HepG2 (cell line): ENCODE results near the gene PIGO. TPM values are rescaled to one million over a fixed set of nuclear protein-coding genes. Genes with fewer than 3 reads are reported as not detected.

Experiments
- FOSL1 ChIP-seq: sonication (generic); formaldehyde crosslinking; IDR thresholded peaks from 2 replicates; pipeline ENCODE4 v1.9.0; 2021; ENCODE audit warnings: missing genetic modification reagents, borderline replicate concordance
- FOXJ3 ChIP-seq: sonication (generic); formaldehyde crosslinking; IDR thresholded peaks from 2 replicates; pipeline ENCODE4 v1.4.0; 2020; ENCODE audit warnings: missing genetic modification reagents, mild to moderate bottlenecking, borderline replicate concordance
- GPN1 ChIP-seq: sonication (generic); formaldehyde crosslinking; IDR thresholded peaks from 2 replicates; pipeline ENCODE4 v1.5.1; 2020; ENCODE audit warnings: missing genetic modification reagents, borderline replicate concordance
- HNF4A ChIP-seq: sonication (generic); formaldehyde crosslinking; IDR thresholded peaks from 2 replicates; pipeline ENCODE4 v1.4.0; 2020; ENCODE audit warnings: missing genetic modification reagents
- ISL2 ChIP-seq: sonication (generic); formaldehyde crosslinking; IDR thresholded peaks from 2 replicates; pipeline ENCODE4 v1.5.0; 2020; ENCODE audit warnings: missing genetic modification reagents
- JUN ChIP-seq: sonication (generic); formaldehyde crosslinking; IDR thresholded peaks from 2 replicates; pipeline ENCODE4 v1.4.0; 2020; ENCODE audit warnings: mild to moderate bottlenecking, missing genetic modification reagents
- KAT2B ChIP-seq: fragments of 150-350 bp; IDR thresholded peaks from 2 replicates; pipeline ENCODE4 v1.6.1; 2014; ENCODE audit warnings: low read depth, low read length, borderline replicate concordance
- KDM6A ChIP-seq: IDR thresholded peaks from 2 replicates; pipeline ENCODE4 v1.6.1; 2016; ENCODE audit warnings: low read depth
- NR1H2 ChIP-seq: sonication (generic); formaldehyde crosslinking; IDR thresholded peaks from 2 replicates; pipeline ENCODE4 v1.8.1; 2022; ENCODE audit warnings: low read depth, missing genetic modification reagents, borderline replicate concordance
- PAX8 ChIP-seq: sonication (generic); formaldehyde crosslinking; IDR thresholded peaks from 2 replicates; pipeline ENCODE4 v1.8.0; 2022; ENCODE audit warnings: mild to moderate bottlenecking, missing genetic modification reagents, borderline replicate concordance
- POLR2AphosphoS5 ChIP-seq: IDR thresholded peaks from 2 replicates; pipeline ENCODE4 v1.6.1; 2012; ENCODE audit warnings: low read depth, low read length
- REL ChIP-seq: sonication (generic); formaldehyde crosslinking; conservative IDR thresholded peaks from 2 replicates; pipeline ENCODE4 v1.8.0; 2022; ENCODE audit warnings: mild to moderate bottlenecking, missing genetic modification reagents, moderate library complexity
- SMAD3 ChIP-seq: sonication (generic); formaldehyde crosslinking; IDR thresholded peaks from 2 replicates; pipeline ENCODE4 v1.4.0; 2020; ENCODE audit warnings: missing genetic modification reagents
- ZFP62 ChIP-seq: sonication (generic); formaldehyde crosslinking; IDR thresholded peaks from 2 replicates; pipeline ENCODE4 v1.4.0; 2020; ENCODE audit warnings: missing genetic modification reagents
- ZNF614 ChIP-seq: IDR thresholded peaks from 2 replicates; pipeline ENCODE4 v1.6.1; 2018; ENCODE audit warnings: missing biosample characterization, missing genetic modification reagents, inconsistent platforms, borderline replicate concordance
- polyA plus RNA-seq, 8 experiments: library from polyadenylated mRNA; depleted of rRNA in 3 of 8; stranded (reverse) in 7 of 8; unstranded in 1 of 8; fragments of >200 nt; fragmentation: Illumina TruSeq in 4 of 8; extraction: Trizol in 4 of 8; gene quantifications; 2 replicates each; pipeline versions ENCODE4 v1.2.1 to v1.2.3, GENCODE V29; 2011 to 2016; ENCODE audit warnings: low read depth in 4 of 8, missing spikeins in 1 of 8, mixed read lengths in 1 of 8; ENCODE audit not compliant: insufficient read depth in 1 of 8
- total RNA-seq, 5 experiments: library from RNA; depleted of rRNA; stranded (reverse); fragments of >200 nt; fragmentation: Illumina TruSeq; extraction: Trizol; gene quantifications; 2 replicates each; pipeline ENCODE4 v1.2.3, GENCODE V29; 2016; ENCODE audit warnings: low read depth in 1 of 5
- TF ChIP-seq, protein P1 (sequence below): IDR thresholded peaks from 2 replicates; pipeline ENCODE4 v1.4.0; 2020; ENCODE audit warnings: mild to moderate bottlenecking, missing genetic modification reagents
- TF ChIP-seq, protein P2 (sequence below): sonication (generic); formaldehyde crosslinking; IDR thresholded peaks from 2 replicates; pipeline ENCODE4 v1.4.0; 2020; ENCODE audit warnings: mild to moderate bottlenecking, missing genetic modification reagents
- TF ChIP-seq, protein P3 (sequence below): IDR thresholded peaks from 2 replicates; pipeline ENCODE4 v1.6.1; 2016; ENCODE audit warnings: low read depth, control low read depth
- TF ChIP-seq, protein P4 (sequence below), 2 experiments: sonication (generic) in 1 of 2; formaldehyde crosslinking in 1 of 2; IDR thresholded peaks; 2 replicates each; pipeline versions ENCODE4 v1.5.1 to v1.6.1; 2011 to 2020; ENCODE audit warnings: borderline replicate concordance in 1 of 2, low read depth in 1 of 2, low read length in 1 of 2, mild to moderate bottlenecking in 1 of 2, missing genetic modification reagents in 1 of 2, moderate library complexity in 1 of 2

The PIGO gene
- total and polyA plus RNA-seq, 2 of the 13 experiments (the other 11 are each of a cell fraction or from before 2014, with no cell fraction given): 20.5 to 26.2 TPM

DNA sequence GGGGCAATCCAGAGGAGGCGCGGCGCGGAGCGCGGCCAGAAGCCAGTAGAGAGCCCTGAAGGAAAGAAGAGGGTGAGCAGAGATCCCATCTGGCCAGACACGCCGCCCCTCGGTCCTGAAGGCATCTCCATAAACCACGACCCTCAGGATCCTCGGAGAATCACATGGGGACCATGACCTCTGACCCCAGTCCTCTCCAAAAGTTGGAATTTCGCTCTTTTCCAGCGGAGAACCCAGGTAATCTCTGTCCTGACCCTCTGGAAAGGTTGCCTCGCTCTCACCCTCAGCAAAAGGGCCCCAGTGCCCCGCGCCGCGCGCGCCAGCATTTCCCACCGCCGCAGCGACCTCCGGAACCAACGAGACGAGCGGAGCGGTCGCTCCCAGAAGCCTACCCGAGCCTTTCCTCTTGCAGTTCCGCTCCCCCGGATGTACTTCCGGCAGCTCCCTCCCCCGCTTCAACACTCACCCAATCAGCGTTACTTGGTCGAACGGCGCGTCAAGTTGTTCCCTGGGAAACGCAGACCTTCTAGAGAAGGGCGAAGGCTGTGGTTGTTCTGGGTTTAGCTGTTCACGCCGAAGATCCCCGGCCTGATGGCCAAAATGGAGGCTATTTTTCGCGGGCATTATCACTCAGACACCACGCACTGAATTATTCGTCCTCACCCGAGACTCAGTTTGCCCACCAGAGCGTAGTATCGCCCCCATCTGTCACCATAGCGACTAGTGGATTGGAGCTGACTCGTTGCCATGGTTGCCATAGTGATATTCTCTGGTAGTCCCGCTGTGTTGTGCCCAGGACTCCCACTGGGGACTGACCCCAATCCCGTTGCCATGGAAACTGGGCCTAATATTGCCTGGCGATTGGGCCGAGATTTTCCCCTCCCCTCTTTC is 6.6 kb upstream of the PIGO start, which contains the start of gene STOML2 (continued):
- TF ChIP-seq, protein P1, sequence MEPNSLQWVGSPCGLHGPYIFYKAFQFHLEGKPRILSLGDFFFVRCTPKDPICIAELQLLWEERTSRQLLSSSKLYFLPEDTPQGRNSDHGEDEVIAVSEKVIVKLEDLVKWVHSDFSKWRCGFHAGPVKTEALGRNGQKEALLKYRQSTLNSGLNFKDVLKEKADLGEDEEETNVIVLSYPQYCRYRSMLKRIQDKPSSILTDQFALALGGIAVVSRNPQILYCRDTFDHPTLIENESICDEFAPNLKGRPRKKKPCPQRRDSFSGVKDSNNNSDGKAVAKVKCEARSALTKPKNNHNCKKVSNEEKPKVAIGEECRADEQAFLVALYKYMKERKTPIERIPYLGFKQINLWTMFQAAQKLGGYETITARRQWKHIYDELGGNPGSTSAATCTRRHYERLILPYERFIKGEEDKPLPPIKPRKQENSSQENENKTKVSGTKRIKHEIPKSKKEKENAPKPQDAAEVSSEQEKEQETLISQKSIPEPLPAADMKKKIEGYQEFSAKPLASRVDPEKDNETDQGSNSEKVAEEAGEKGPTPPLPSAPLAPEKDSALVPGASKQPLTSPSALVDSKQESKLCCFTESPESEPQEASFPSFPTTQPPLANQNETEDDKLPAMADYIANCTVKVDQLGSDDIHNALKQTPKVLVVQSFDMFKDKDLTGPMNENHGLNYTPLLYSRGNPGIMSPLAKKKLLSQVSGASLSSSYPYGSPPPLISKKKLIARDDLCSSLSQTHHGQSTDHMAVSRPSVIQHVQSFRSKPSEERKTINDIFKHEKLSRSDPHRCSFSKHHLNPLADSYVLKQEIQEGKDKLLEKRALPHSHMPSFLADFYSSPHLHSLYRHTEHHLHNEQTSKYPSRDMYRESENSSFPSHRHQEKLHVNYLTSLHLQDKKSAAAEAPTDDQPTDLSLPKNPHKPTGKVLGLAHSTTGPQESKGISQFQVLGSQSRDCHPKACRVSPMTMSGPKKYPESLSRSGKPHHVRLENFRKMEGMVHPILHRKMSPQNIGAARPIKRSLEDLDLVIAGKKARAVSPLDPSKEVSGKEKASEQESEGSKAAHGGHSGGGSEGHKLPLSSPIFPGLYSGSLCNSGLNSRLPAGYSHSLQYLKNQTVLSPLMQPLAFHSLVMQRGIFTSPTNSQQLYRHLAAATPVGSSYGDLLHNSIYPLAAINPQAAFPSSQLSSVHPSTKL: peak; percentile 50
- TF ChIP-seq ZFP62 (CRISPR knock-in tag) (0 out of 2 replicates have a peak, but pooled peaks have one; percentile 29), NR1H2 (CRISPR knock-in tag) (no peak), ISL2 (CRISPR knock-in tag) (peak; percentile 76; the same call in 1 of the 2 replicates), PAX8 (no peak), SMAD3 (peak; percentile 79; the same call in 1 of the 2 replicates), JUN (no peak), REL (CRISPR knock-in tag) (peak; percentile 65; the same call in 1 of the 2 replicates), ZNF614 (CRISPR knock-in tag) (no peak; the same call in 1 of the 2 replicates), HNF4A (CRISPR knock-in tag) (peak; percentile 43; the same call in 1 of the 2 replicates), FOXJ3 (CRISPR knock-in tag) (peak; percentile 55; the same call in 1 of the 2 replicates), KAT2B (no peak), GPN1 (CRISPR knock-in tag) (no peak), POLR2AphosphoS5 (peak; percentile 83), KDM6A (CRISPR knock-in tag) (no peak), FOSL1 (CRISPR knock-in tag) (no peak)
- TF ChIP-seq, protein P2, sequence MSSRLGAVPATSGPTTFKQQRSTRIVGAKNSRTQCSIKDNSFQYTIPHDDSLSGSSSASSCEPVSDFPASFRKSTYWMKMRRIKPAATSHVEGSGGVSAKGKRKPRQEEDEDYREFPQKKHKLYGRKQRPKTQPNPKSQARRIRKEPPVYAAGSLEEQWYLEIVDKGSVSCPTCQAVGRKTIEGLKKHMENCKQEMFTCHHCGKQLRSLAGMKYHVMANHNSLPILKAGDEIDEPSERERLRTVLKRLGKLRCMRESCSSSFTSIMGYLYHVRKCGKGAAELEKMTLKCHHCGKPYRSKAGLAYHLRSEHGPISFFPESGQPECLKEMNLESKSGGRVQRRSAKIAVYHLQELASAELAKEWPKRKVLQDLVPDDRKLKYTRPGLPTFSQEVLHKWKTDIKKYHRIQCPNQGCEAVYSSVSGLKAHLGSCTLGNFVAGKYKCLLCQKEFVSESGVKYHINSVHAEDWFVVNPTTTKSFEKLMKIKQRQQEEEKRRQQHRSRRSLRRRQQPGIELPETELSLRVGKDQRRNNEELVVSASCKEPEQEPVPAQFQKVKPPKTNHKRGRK (CRISPR knock-in tag): peak; percentile 51; the same call in 1 of the 2 replicates
- TF ChIP-seq, protein P3, sequence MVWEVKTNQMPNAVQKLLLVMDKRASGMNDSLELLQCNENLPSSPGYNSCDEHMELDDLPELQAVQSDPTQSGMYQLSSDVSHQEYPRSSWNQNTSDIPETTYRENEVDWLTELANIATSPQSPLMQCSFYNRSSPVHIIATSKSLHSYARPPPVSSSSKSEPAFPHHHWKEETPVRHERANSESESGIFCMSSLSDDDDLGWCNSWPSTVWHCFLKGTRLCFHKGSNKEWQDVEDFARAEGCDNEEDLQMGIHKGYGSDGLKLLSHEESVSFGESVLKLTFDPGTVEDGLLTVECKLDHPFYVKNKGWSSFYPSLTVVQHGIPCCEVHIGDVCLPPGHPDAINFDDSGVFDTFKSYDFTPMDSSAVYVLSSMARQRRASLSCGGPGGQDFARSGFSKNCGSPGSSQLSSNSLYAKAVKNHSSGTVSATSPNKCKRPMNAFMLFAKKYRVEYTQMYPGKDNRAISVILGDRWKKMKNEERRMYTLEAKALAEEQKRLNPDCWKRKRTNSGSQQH (CRISPR knock-in tag): peak; percentile 79; the same call in 1 of the 2 replicates
- TF ChIP-seq, protein P4, sequence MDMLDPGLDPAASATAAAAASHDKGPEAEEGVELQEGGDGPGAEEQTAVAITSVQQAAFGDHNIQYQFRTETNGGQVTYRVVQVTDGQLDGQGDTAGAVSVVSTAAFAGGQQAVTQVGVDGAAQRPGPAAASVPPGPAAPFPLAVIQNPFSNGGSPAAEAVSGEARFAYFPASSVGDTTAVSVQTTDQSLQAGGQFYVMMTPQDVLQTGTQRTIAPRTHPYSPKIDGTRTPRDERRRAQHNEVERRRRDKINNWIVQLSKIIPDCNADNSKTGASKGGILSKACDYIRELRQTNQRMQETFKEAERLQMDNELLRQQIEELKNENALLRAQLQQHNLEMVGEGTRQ (IDR thresholded peaks at IDR 0.05; ENCODE audit: low read depth, low read length): no peak
- TF ChIP-seq, protein P4 (CRISPR knock-in tag; IDR thresholded peaks at IDR 0.05; ENCODE audit: borderline replicate concordance): peak; percentile 42; the same call in 1 of the 2 replicates
